GM04504 (cell line): ENCODE results near the gene RTL5.

Source experiments
- DNase-seq: peaks from one replicate; pipeline ENCODE4 v3.0.0-alpha.2; 2012; ENCODE audit warnings: low read depth

The RTL5 gene

GRCh38 chrX:72129661-72130060, 2.1 kb downstream of the RTL5 start:
- DNase-seq: no peak

DNA sequence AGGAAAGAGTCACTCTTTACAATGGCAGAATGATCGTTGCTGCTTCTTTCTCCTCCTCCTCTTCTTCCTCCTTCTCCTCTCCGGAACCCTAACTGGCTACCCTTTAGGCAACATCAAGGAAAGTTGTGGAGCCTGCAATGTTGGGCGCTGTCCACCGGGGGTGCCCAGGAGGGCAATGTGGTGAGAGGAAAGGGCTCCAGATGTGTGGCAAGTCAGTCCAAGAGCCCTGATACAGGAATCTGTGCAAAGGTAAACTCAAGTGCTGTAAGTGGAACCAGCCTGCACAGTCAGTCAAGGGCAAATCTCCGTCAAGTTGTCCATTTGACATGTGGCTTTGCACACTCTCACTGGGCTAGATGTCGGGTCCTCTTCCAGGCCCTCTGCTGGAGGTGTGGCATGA, 2.8 kb downstream of the RTL5 start:
- DNase-seq: no peak

- DNase-seq: no peak
Measured at GRCh38 chrX:72128183-72128834, 3.4 kb downstream of the RTL5 start.

DNA sequence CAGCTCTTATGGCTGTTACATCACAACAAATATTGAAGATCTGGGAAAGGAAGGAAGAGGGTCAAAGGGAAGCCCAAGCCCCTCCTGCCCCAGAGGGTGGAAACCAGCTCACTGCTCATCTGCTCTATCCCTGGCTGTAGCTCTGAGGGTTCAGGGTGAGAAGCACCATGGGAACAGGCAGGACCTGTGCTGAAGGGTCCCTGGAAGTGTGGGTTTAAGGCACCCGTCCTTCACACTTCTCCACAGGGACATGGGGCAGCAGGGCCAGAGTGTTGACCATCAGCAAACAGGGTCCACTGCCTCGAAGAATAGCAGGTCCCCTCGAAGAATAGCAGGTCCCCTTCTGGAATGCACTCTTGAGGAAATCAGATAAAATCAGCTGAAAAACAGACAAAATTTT, 4.4 kb downstream of the RTL5 start:
- DNase-seq: no peak

DNA sequence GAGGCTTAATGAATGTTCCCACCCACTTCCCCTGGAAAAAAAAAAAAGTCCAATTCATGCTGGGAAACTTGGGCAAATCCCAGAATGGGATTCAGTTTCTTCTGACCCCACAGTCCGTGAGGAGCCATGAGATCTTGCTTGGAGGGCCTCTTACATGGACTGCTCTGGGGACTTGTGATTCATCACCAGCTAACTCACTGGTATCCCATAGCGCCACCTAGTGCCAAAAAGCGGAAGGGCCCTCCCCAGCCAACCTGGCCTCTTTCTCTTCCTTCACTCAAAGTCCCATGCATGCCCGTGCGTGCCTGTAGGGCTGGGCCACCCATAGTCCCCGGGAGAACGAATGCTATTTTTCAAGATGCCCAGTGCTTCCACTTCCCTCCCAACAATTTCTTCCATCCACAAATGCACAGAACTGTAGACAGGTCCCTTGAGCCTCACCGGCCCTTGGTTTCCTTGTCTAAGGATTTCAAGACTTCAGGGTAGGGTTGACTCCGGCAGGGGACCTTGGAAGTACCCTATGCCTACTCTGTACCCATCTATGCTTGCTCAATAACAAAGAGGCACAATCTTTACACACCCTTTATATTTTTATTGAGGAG, 5.1 kb downstream of the RTL5 start:
- peak; percentile 75 for DNase-seq

DNA sequence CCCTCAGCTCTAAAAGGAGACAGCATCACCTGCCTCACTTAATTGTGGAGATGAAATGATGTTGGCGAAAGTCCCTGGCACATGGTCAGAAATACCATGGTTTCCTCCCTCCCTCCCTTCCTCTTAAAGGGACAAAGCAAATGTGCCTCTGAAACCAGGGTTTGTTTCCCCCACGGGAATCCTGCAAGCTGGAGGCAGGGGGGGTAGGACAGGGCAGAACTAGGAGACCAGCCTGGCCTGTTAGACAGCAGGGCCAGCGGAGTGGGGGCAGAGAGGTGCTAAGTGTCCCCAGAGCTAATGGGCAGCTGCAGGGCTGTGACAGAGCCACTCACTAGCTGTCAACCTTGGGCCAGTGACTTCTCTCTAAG, 5.7 kb downstream of the RTL5 start:
- no peak for DNase-seq

- no peak for DNase-seq
Measured at GRCh38 chrX:72125331-72126047, 6.2 kb downstream of the RTL5 start.

DNA sequence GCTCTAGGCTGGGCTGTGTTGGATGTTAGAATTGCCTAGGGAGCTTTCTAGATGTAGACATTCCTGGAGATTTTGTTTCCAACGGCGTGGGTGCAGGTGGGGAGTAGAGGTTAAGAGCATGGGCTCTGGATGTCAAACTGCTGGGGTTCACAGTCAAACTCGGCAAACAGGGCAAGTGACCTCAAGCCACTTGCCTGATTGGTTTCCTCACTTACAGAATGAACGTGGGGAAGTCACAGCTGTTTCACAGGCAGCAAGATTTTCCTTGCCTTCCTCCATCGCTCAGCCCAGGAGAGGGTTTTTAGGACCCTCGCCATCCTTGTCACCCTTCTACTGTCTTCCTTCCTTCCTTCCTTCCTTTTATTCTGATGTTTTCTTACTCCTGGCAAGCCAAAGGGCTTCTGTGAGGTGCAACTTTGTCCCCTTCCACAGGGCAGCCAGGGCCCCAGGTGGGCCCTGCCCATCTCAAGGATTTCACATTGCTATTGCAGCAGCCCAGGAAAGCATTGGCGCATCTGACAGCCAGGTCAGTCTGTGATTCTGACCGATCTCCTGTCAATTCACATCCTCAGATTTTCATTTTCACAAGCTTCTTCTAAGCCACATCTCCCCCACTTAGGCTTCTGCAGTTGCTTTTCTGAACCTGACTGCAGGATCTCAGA, 7.0 kb downstream of the RTL5 start:
- no peak for DNase-seq

DNA sequence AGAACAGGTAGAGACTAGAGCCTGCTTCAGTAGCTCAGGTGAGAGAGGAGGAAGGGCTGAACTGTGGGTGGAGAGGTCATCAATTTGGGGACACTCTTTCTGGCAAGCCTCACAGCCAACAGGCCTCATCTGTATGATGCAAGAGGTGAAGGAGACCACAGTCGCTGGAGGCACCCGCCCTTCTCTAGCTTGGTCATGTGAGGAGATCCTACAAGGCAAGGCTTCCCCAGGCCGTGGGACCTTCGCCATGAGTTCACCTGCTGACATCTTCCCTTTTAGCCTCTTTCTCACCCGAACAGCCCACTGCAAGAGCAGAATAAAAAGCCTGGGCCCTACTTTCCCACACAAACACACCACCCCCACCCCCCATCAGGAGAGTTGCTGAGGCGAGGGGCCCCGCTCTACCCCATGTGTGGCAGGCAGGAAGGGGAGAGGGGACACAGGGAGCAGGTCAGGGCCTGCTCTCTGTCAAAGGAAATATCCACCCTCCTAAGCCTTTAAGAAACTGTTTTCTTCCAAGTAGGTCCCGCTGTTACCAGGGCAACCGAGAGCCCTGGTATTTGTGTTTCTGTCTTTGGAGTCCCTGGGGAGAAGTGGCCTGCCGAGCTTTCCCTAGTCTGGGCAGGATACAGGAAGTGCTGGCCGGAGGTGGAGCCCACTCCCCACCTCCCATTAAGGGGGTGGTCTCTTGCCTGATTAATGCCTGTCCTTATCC, 8.1 kb downstream of the RTL5 start:
- no peak for DNase-seq

- DNase-seq: no peak
Measured at GRCh38 chrX:72122621-72123337, 8.9 kb downstream of the RTL5 start.

- peak; percentile 58 for DNase-seq
Measured at GRCh38 chrX:72121383-72121782, 10.3 kb downstream of the RTL5 start.

GRCh38 chrX:72120837-72121236, 10.9 kb downstream of the RTL5 start:
- no peak for DNase-seq

GRCh38 chrX:72117636-72118210, 14.0 kb downstream of the RTL5 start:
- no peak for DNase-seq

GRCh38 chrX:72115380-72115779, 16.3 kb downstream of the RTL5 start:
- no peak for DNase-seq

DNA sequence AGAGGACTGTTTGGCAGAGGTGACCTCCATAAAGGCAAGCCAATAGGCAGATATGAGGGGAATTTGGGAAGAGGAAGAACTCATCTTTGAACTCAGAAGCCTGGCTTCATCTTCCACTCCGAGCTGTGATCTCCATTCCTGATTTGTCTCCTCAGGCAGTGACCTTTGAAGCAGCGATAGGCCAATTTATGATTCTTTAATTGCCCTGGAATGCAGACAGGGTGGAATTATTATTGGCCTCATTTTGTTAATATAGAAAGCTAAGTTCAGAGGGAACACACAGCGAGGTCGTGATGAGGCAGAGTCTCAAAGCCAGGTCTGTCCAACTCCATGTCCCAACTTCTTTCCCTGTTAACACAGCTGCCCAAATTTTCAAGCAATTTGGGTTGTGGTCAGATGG, 16.9 kb downstream of the RTL5 start:
- no peak for DNase-seq

DNA sequence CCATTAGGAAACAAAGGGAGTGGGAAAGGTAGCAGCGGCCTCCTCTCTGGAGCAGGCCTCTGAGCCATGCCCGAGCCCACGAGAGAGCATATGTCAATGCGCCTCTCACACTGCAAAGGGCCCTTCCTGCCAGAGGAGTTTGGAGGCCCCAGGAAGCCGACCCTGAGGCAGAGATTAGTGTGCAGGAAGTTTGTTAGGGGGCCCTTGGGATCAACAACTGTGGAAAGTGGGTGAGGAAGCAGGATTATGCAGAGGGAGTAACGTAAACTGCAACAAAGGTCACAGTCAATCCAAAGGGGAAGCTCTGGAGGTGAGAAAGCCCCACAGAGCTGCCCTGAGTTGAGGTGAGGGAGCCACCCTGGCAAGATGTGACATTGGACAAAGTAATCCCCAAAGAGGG, 17.4 kb downstream of the RTL5 start:
- no peak for DNase-seq

DNA sequence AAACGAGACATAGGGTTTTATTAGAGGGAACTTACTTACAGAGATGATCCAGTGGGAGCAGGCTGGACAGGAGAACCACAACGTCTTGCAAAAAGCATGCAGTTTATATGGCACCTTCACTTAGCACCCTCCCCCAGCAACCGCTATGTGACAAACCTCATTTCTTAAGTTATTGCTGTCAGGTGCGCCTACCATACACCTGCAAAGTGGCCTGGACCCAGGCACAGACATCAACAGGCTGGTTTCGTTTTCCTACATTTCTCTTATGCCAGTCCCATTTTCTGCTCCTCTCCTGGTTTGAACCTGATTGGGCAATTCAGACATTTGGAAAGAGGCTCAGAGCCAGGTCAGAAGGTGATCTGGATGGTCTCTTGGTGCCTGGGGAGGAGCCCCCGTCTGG, 18.3 kb downstream of the RTL5 start:
- no peak for DNase-seq

GRCh38 chrX:72110876-72111708, 20.6 kb downstream of the RTL5 start:
- no peak for DNase-seq

GRCh38 chrX:72110051-72110875, 21.5 kb downstream of the RTL5 start:
- DNase-seq: no peak

- no peak for DNase-seq
Measured at GRCh38 chrX:72108666-72109065, 23.0 kb downstream of the RTL5 start.
